HEK293 (cell line): ENCODE measurements around the gene CLCF1.

Source experiments
- CTCF ChIA-PET: fragments of 350-600 bp; formaldehyde crosslinking; extraction: SDS; loops from one replicate; lab custom pipeline; 2021; ENCODE audit warnings: antibody characterized with exemption; lab: Yijun Ruan, JAX
- POLR2A ChIA-PET: fragments of 300-600 bp; formaldehyde crosslinking; extraction: SDS; loops from one replicate; lab custom pipeline; 2020; ENCODE audit warnings: antibody characterized with exemption, inconsistent platforms; lab: Yijun Ruan, JAX
- H3K27ac ChIP-seq: fragments of 200-500 bp; sonication (Bioruptor generic); 2 replicates; pipeline ENCODE4 v1.5.1; 2014; ENCODE audit warnings: low read depth, low read length, control low read depth, inconsistent platforms; ENCODE audit errors: extremely low read depth
- H3K36me3 ChIP-seq, 2 experiments: fragments of 200-500 bp in 1 of 2; sonication (Bioruptor generic) in 1 of 2; 1 replicate in 1 of 2; 2 replicates in 1 of 2; pipeline ENCODE4 v1.5.1; 2014 to 2017; ENCODE audit warnings: inconsistent platforms in 2 of 2, low read length in 2 of 2; ENCODE audit not compliant: control insufficient read depth in 2 of 2, insufficient read depth in 1 of 2
- H3K4me1 ChIP-seq: fragments of 200-500 bp; sonication (Bioruptor generic); 2 replicates; pipeline ENCODE4 v1.5.1; 2014; ENCODE audit warnings: mild to moderate bottlenecking, low read length, inconsistent platforms; ENCODE audit not compliant: control insufficient read depth, insufficient read depth
- H3K4me3 ChIP-seq: 2 replicates; pipeline ENCODE4 v1.5.1; 2011; ENCODE audit warnings: low read depth, mild to moderate bottlenecking, control low read depth, low read length, moderate library complexity
- H3K9me3 ChIP-seq: fragments of 200-500 bp; sonication (Bioruptor generic); 2 replicates; pipeline ENCODE4 v1.5.1; 2014; ENCODE audit warnings: low read depth, low read length, inconsistent platforms; ENCODE audit not compliant: control insufficient read depth, insufficient read depth
- KLF7 ChIP-seq: fragments of 450-650 bp; formaldehyde crosslinking; IDR thresholded peaks from 2 replicates; pipeline ENCODE4 v1.5.1; 2016; ENCODE audit warnings: missing biosample characterization, missing genetic modification characterization, borderline replicate concordance
- KLF8 ChIP-seq: fragments of 450-650 bp; formaldehyde crosslinking; IDR thresholded peaks from 2 replicates; pipeline ENCODE4 v1.5.1; 2016; ENCODE audit warnings: missing biosample characterization, missing genetic modification characterization
- KLF9 ChIP-seq: fragments of 450-650 bp; formaldehyde crosslinking; IDR thresholded peaks from 2 replicates; pipeline ENCODE4 v1.5.1; 2016; ENCODE audit warnings: missing biosample characterization, missing genetic modification characterization, low read depth
- MEIS1 ChIP-seq: sonication (generic); formaldehyde crosslinking; IDR thresholded peaks from 2 replicates; pipeline ENCODE4 v1.8.1; 2022; ENCODE audit warnings: missing genetic modification reagents, mild to moderate bottlenecking, borderline replicate concordance
- PRDM1 ChIP-seq: fragments of 450-650 bp; formaldehyde crosslinking; IDR thresholded peaks from 2 replicates; pipeline ENCODE4; 2016; ENCODE audit warnings: missing biosample characterization, missing genetic modification characterization
- TCF7L2 ChIP-seq: IDR thresholded peaks from 2 replicates; pipeline ENCODE4 v1.6.1; 2011; ENCODE audit warnings: low read depth, mild to moderate bottlenecking, inconsistent platforms, low read length, moderate library complexity, borderline replicate concordance
- ZBTB1 ChIP-seq: fragments of 450-650 bp; formaldehyde crosslinking; IDR thresholded peaks from 2 replicates; pipeline ENCODE4 v1.5.1; 2016; ENCODE audit warnings: missing biosample characterization, missing genetic modification characterization
- ZBTB48 ChIP-seq: fragments of 450-650 bp; formaldehyde crosslinking; IDR thresholded peaks from 2 replicates; pipeline ENCODE4 v1.5.1; 2016; ENCODE audit warnings: missing biosample characterization, missing genetic modification characterization
- ZFHX2 ChIP-seq: fragments of 450-650 bp; formaldehyde crosslinking; conservative IDR thresholded peaks from 2 replicates; pipeline ENCODE4 v1.5.1; 2016; ENCODE audit warnings: missing biosample characterization, missing genetic modification characterization
- ZFP69B ChIP-seq: fragments of 450-650 bp; formaldehyde crosslinking; IDR thresholded peaks from 2 replicates; pipeline ENCODE4 v1.5.1; 2016; ENCODE audit warnings: missing biosample characterization, missing genetic modification characterization
- ZIC2 ChIP-seq: fragments of 450-650 bp; formaldehyde crosslinking; IDR thresholded peaks from 2 replicates; pipeline ENCODE4 v1.5.1; 2016; ENCODE audit warnings: missing biosample characterization, missing genetic modification characterization
- ZNF133 ChIP-seq: fragments of 450-650 bp; formaldehyde crosslinking; IDR thresholded peaks from 2 replicates; pipeline ENCODE4 v1.5.1; 2016; ENCODE audit warnings: missing biosample characterization, missing genetic modification characterization
- ZNF140 ChIP-seq: fragments of 450-650 bp; formaldehyde crosslinking; IDR thresholded peaks from 2 replicates; pipeline ENCODE4 v1.5.1; 2016; ENCODE audit warnings: missing biosample characterization, missing genetic modification characterization
- ZNF174 ChIP-seq: fragments of 450-650 bp; formaldehyde crosslinking; IDR thresholded peaks from 2 replicates; pipeline ENCODE4 v1.5.0; 2017; ENCODE audit warnings: missing biosample characterization, mild to moderate bottlenecking, missing genetic modification characterization
- ZNF175 ChIP-seq: fragments of 450-650 bp; formaldehyde crosslinking; IDR thresholded peaks from 2 replicates; pipeline ENCODE4 v1.5.1; 2016; ENCODE audit warnings: missing biosample characterization, missing genetic modification characterization
- ZNF211 ChIP-seq: fragments of 450-650 bp; formaldehyde crosslinking; IDR thresholded peaks from 2 replicates; pipeline ENCODE4 v1.5.1; 2016; ENCODE audit warnings: low read depth, missing biosample characterization, missing genetic modification characterization
- ZNF292 ChIP-seq: fragments of 450-650 bp; formaldehyde crosslinking; IDR thresholded peaks from 2 replicates; pipeline ENCODE4 v1.5.1; 2016; ENCODE audit warnings: low read depth, missing biosample characterization, missing genetic modification characterization, borderline replicate concordance
- ZNF366 ChIP-seq: fragments of 450-650 bp; formaldehyde crosslinking; conservative IDR thresholded peaks from 2 replicates; pipeline ENCODE4 v1.5.1; 2016; ENCODE audit warnings: missing biosample characterization, missing genetic modification characterization
- ZNF658 ChIP-seq: fragments of 450-650 bp; formaldehyde crosslinking; IDR thresholded peaks from 2 replicates; pipeline ENCODE4; 2016; ENCODE audit warnings: missing biosample characterization, missing genetic modification characterization
- ZNF664 ChIP-seq: fragments of 450-650 bp; formaldehyde crosslinking; IDR thresholded peaks from 2 replicates; pipeline ENCODE4 v1.5.1; 2016; ENCODE audit warnings: missing biosample characterization, missing genetic modification characterization
- ZNF670 ChIP-seq: fragments of 450-650 bp; formaldehyde crosslinking; IDR thresholded peaks from 2 replicates; pipeline ENCODE4 v1.5.1; 2016; ENCODE audit warnings: missing biosample characterization, missing genetic modification characterization, low read depth
- TF ChIP-seq, protein P1 (sequence below): fragments of 450-650 bp; formaldehyde crosslinking; IDR thresholded peaks from 2 replicates; pipeline ENCODE4 v1.5.1; 2016; ENCODE audit warnings: missing biosample characterization, missing genetic modification characterization
- TF ChIP-seq, protein P2 (sequence below): fragments of 450-650 bp; IDR thresholded peaks from 2 replicates; pipeline ENCODE4 v1.5.1; 2018; ENCODE audit warnings: missing biosample characterization, missing genetic modification characterization
- TF ChIP-seq, protein P3 (sequence below): fragments of 450-650 bp; formaldehyde crosslinking; IDR thresholded peaks from 2 replicates; pipeline ENCODE4 v1.5.1; 2016; ENCODE audit warnings: missing biosample characterization, missing genetic modification characterization, borderline replicate concordance
- TF ChIP-seq, protein P4 (sequence below): fragments of 450-650 bp; formaldehyde crosslinking; IDR thresholded peaks from 2 replicates; pipeline ENCODE4 v1.5.0; 2017; ENCODE audit warnings: missing biosample characterization, missing genetic modification characterization, borderline replicate concordance

The CLCF1 gene

DNA sequence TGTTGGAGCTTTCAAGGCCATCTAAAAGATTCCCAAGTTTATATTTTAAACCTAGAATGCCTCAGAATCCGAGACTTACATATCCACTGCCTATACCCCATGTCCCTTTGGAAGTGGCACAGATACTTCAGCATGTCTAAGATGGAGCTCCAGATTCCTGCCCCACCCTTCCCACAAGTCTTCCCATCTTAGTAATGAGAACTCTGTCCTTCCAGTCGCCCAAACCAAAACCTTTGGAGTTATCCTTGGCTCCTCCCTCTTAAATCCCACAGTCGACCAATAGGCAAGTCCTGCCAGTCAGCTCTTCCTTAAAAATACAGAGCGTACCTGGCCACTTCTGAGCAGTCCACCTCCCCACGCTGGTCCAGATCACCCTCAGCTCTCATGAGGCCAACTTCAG is 24.4 kb downstream of the CLCF1 start (continued):
- TF ChIP-seq, protein P1, sequence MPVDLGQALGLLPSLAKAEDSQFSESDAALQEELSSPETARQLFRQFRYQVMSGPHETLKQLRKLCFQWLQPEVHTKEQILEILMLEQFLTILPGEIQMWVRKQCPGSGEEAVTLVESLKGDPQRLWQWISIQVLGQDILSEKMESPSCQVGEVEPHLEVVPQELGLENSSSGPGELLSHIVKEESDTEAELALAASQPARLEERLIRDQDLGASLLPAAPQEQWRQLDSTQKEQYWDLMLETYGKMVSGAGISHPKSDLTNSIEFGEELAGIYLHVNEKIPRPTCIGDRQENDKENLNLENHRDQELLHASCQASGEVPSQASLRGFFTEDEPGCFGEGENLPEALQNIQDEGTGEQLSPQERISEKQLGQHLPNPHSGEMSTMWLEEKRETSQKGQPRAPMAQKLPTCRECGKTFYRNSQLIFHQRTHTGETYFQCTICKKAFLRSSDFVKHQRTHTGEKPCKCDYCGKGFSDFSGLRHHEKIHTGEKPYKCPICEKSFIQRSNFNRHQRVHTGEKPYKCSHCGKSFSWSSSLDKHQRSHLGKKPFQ (tag by site-specific recombination) = no peak
- TF ChIP-seq ZNF133 (no peak), ZNF174 (no peak), ZNF175 (no peak), ZNF211 (tag by site-specific recombination) (no peak), ZNF664 (no peak), TCF7L2 (no peak), MEIS1 (CRISPR knock-in tag) (no peak)
- TF ChIP-seq, protein P2, sequence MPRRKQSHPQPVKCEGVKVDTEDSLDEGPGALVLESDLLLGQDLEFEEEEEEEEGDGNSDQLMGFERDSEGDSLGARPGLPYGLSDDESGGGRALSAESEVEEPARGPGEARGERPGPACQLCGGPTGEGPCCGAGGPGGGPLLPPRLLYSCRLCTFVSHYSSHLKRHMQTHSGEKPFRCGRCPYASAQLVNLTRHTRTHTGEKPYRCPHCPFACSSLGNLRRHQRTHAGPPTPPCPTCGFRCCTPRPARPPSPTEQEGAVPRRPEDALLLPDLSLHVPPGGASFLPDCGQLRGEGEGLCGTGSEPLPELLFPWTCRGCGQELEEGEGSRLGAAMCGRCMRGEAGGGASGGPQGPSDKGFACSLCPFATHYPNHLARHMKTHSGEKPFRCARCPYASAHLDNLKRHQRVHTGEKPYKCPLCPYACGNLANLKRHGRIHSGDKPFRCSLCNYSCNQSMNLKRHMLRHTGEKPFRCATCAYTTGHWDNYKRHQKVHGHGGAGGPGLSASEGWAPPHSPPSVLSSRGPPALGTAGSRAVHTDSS (tag by site-specific recombination) = no peak

DNA sequence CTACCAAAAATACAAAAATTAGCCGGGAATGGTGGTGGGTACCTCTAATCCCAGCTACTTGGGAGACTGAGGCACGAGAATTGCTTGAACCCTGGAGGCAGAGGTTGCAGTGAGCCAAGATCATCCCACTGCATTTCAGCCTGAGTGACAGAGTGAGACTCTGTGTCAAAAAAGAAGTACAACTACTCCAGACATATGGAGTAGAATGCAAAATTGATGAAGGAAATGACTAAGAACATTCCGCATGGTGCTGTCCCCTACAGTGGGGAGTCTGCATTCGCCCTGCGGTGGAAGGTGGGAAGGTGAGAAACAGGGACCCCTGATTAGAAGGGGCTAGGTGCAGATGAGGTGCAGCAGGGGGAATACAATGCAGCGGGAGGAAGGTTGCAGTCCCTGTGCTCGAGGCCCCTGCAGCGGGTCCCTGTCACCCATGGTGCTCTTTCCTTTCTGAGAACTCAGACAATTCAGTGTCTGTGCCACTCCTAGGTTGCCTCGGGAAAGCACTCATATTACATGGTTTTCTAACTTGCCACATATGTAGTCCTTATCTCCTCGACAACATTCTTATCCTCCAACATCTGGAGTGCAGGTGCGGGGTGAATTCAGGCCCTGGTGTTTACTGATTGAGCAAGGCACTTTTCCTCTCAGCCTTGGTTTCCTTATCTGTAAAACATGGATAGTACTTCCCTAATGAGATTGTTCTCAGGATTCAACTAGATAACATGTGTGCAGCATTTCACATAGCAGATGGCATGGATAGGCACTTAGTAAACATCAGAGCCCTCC is 25.2 kb downstream of the CLCF1 start:
- H3K27ac ChIP-seq = no peak overlapping the region
- ChIA-PET CTCF (interaction anchor here (0.7 to 30.4 kb wide), 6 partner anchors 7 to 461 kb away, joined by 3 to 898 read pairs (median 23); partner anchors contain the start of genes CLCF1, POLD4 and RAD9A), POLR2A (interaction anchor here (1.3 kb wide), 1 partner anchor 22 kb away, joined by 4 read pairs; no protein-coding TSS in a partner anchor)
- no peaks in the 10 kb centered on the region for H3K4me1 ChIP-seq
- TF ChIP-seq PRDM1 (no peak), ZNF140 (tag by site-specific recombination) (no peak)
- TF ChIP-seq, protein P3, sequence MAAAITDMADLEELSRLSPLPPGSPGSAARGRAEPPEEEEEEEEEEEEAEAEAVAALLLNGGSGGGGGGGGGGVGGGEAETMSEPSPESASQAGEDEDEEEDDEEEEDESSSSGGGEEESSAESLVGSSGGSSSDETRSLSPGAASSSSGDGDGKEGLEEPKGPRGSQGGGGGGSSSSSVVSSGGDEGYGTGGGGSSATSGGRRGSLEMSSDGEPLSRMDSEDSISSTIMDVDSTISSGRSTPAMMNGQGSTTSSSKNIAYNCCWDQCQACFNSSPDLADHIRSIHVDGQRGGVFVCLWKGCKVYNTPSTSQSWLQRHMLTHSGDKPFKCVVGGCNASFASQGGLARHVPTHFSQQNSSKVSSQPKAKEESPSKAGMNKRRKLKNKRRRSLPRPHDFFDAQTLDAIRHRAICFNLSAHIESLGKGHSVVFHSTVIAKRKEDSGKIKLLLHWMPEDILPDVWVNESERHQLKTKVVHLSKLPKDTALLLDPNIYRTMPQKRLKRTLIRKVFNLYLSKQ (tag by site-specific recombination) = no peak
- no peaks in the 10 kb centered on the region for H3K9me3 ChIP-seq
- no peak overlapping the region for H3K4me3 ChIP-seq
- no peaks in the 10 kb centered on the region for H3K36me3 ChIP-seq

DNA sequence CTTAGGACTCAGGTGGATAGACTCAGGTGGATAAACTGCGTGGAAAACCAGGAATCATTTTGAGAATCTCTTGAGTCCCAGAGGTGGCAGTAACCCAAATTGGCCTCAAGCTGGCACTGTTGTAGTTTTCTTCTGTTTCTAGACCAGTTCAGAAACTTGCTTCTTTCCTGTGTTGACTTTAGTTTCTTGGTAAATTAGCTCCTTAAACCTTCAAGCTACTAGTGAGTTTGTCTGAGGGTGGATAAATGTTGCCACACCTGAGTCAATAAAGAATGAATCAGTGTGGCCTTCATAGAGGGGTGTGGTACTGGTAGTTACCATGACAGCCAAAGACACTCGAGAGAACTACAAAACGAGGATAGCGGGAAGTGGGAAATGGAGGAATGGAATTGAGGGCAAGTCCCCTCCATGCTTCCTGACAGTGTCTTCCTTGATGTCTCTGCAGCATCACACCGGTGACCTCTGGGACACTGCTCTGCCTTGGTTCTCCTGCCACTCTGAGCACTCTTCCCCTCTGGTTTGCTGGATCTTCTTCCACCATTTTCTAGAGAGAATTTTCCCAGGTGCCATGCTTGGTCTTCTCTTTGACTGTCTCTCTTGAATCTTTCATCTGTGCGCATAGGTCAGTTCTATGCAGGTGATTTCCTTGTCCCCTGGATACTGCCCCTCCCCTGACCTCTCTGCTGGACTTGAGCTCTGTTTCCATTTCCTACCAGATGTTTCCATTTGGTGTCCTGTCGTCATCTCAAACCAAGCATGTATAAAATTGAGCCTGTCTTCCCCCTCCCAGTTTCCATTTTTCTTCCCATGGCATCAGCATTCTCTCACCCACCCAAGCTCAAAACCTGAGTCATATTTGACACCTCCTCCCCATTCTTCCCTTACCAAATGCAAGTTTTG is 27.2 kb downstream of the CLCF1 start:
- ChIA-PET CTCF (interaction anchor here (0.6 to 6.6 kb wide), 27 partner anchors 9 to 983 kb away, joined by 3 to 58 read pairs (median 5); partner anchors contain the start of gene POLD4), POLR2A (interaction anchor here (0.6 to 1.9 kb wide), 4 partner anchors 10 to 403 kb away, joined by 3 to 8 read pairs (median 4); no protein-coding TSS in a partner anchor)
- no peaks in the 10 kb centered on the region for H3K36me3 ChIP-seq
- H3K4me1 ChIP-seq = no peaks in the 10 kb centered on the region
- H3K4me3 ChIP-seq = no peak overlapping the region
- no peaks in the 10 kb centered on the region for H3K9me3 ChIP-seq
- H3K27ac ChIP-seq = no peak overlapping the region
- TF ChIP-seq KLF9 (no peak), ZNF366 (peak; percentile 38; the same call in 1 of the 2 replicates), KLF7 (tag by site-specific recombination) (no peak), KLF8 (tag by site-specific recombination) (no peak), ZIC2 (tag by site-specific recombination) (no peak), ZBTB1 (tag by site-specific recombination) (no peak), ZFHX2 (no peak), ZBTB48 (no peak), ZNF658 (tag by site-specific recombination) (no peak), ZNF670 (tag by site-specific recombination) (no peak), ZNF292 (tag by site-specific recombination) (no peak), ZFP69B (no peak)
- TF ChIP-seq, protein P4, sequence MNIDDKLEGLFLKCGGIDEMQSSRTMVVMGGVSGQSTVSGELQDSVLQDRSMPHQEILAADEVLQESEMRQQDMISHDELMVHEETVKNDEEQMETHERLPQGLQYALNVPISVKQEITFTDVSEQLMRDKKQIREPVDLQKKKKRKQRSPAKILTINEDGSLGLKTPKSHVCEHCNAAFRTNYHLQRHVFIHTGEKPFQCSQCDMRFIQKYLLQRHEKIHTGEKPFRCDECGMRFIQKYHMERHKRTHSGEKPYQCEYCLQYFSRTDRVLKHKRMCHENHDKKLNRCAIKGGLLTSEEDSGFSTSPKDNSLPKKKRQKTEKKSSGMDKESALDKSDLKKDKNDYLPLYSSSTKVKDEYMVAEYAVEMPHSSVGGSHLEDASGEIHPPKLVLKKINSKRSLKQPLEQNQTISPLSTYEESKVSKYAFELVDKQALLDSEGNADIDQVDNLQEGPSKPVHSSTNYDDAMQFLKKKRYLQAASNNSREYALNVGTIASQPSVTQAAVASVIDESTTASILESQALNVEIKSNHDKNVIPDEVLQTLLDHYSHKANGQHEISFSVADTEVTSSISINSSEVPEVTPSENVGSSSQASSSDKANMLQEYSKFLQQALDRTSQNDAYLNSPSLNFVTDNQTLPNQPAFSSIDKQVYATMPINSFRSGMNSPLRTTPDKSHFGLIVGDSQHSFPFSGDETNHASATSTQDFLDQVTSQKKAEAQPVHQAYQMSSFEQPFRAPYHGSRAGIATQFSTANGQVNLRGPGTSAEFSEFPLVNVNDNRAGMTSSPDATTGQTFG (tag by site-specific recombination) = no peak
